HepG2 (cell line): ENCODE measurements around the gene NEMP2. TPM values are rescaled to one million over a fixed set of nuclear protein-coding genes. Genes with fewer than 3 reads are reported as not detected.

Experiments
- ATAC-seq: fragments of 200-7000 bp; cut with Tn5 transposase; 3 replicates; pipeline ENCODE4 v1.9.1; 2020; ENCODE audit warnings: mild to moderate bottlenecking, moderate library complexity
- BruUV-seq: library from RNA; stranded (reverse); fragments of 400-500 nt; replicated peaks from 2 replicates; lab custom pipeline; 2021; lab: Mats Ljungman, UMichigan
- CTCF ChIA-PET: fragments of 300-600 bp; formaldehyde crosslinking; extraction: SDS; loops from one replicate; lab custom pipeline; 2021; ENCODE audit warnings: low total read pairs, inconsistent platforms, low intra/inter-chr PET ratio; lab: Yijun Ruan, JAX
- POLR2A ChIA-PET: fragments of 350-600 bp; sonication (Branson Sonifier 250); formaldehyde crosslinking; loops from one replicate; lab custom pipeline; 2020; ENCODE audit warnings: antibody characterized with exemption, inconsistent platforms; lab: Yijun Ruan, JAX
- DNase-seq: peaks from one replicate; pipeline ENCODE4 v3.0.0-alpha.2; 2015; ENCODE audit warnings: low spot score
- FAIRE-seq: peaks from 3 replicates; lab custom pipeline; 2011; peaks lifted over from hg19 to GRCh38; lab: Jason Lieb, UNC
- H2AFZ ChIP-seq: one replicate; pipeline ENCODE4 v1.6.1; 2011; ENCODE audit warnings: low read length, inconsistent platforms
- H3K27ac ChIP-seq: fragments of 300-600 bp; 3 replicates; pipeline ENCODE4 v1.8.0; 2011; ENCODE audit warnings: mixed run types, mild to moderate bottlenecking, mixed read lengths, low read length, inconsistent platforms; ENCODE audit not compliant: insufficient read depth; ENCODE audit errors: extremely low read length
- H3K27me3 ChIP-seq, 2 experiments: fragments of 200-600 bp in 1 of 2; 2 replicates in 1 of 2; 3 replicates in 1 of 2; pipeline versions ENCODE4 v1.6.0 to v1.8.0; 2011; ENCODE audit warnings: low read length in 2 of 2, mild to moderate bottlenecking in 2 of 2, moderate library complexity in 2 of 2, inconsistent platforms in 1 of 2; ENCODE audit not compliant: insufficient read depth in 2 of 2, control insufficient read depth in 1 of 2
- H3K36me3 ChIP-seq, 2 experiments: fragments of 200-600 bp in 1 of 2; replicated peaks in 1 of 2; 2 replicates in 1 of 2; 3 replicates in 1 of 2; pipeline versions ENCODE4 v1.5.1 to v1.8.0; 2011; ENCODE audit warnings: low read length in 2 of 2, inconsistent platforms in 1 of 2; ENCODE audit not compliant: insufficient read depth in 2 of 2, control insufficient read depth in 1 of 2
- H3K4me1 ChIP-seq: 2 replicates; pipeline ENCODE4 v1.5.1; 2012; ENCODE audit warnings: low read length, inconsistent platforms; ENCODE audit not compliant: insufficient read depth
- H3K4me2 ChIP-seq: 2 replicates; pipeline ENCODE4 v1.6.0; 2011; ENCODE audit warnings: low read depth, low read length, inconsistent platforms
- H3K4me3 ChIP-seq, 3 experiments: fragments of 200-600 bp in 1 of 3; sonication (generic), shearing (Covaris generic) in 1 of 3; replicated peaks in 1 of 3; 2 replicates each; pipeline ENCODE4 v1.5.1; 2011 to 2016; ENCODE audit warnings: low read length in 3 of 3, inconsistent platforms in 2 of 3, low read depth in 2 of 3, mild to moderate bottlenecking in 2 of 3, control low read depth in 1 of 3, mixed read lengths in 1 of 3; ENCODE audit not compliant: insufficient read depth in 1 of 3
- H3K79me2 ChIP-seq: one replicate; pipeline ENCODE4 v1.6.1; 2011; ENCODE audit warnings: low read length, inconsistent platforms; ENCODE audit not compliant: insufficient read depth
- H3K9ac ChIP-seq: 2 replicates; pipeline ENCODE4 v1.6.0; 2011; ENCODE audit warnings: mild to moderate bottlenecking, low read depth, low read length, inconsistent platforms; ENCODE audit not compliant: insufficient read depth
- H3K9me3 ChIP-seq: 2 replicates; pipeline ENCODE4 v1.5.1; 2012; ENCODE audit warnings: mild to moderate bottlenecking, low read length
- H4K20me1 ChIP-seq: 2 replicates; pipeline ENCODE4 v1.6.0; 2011; ENCODE audit warnings: inconsistent platforms, mild to moderate bottlenecking, low read length, moderate library complexity; ENCODE audit not compliant: insufficient read depth
- EED ChIP-seq: sonication (generic); formaldehyde crosslinking; IDR thresholded peaks from 2 replicates; pipeline ENCODE4 v1.5.0; 2020; ENCODE audit warnings: mild to moderate bottlenecking, missing genetic modification reagents
- FIP1L1 ChIP-seq: fragments of 200-400 bp; formaldehyde crosslinking; IDR thresholded peaks from 2 replicates; pipeline ENCODE4 v1.6.1; 2018; ENCODE audit warnings: low read depth, mild to moderate bottlenecking, low read length, moderate library complexity, borderline replicate concordance; ENCODE audit not compliant: insufficient read depth
- FOXA3 ChIP-seq: IDR thresholded peaks from 2 replicates; pipeline ENCODE4 v1.6.1; 2016; ENCODE audit warnings: missing genetic modification reagents, missing compliant biosample characterization
- GPN1 ChIP-seq: sonication (generic); formaldehyde crosslinking; IDR thresholded peaks from 2 replicates; pipeline ENCODE4 v1.5.1; 2020; ENCODE audit warnings: missing genetic modification reagents, borderline replicate concordance
- KDM1A ChIP-seq: IDR thresholded peaks from 2 replicates; pipeline ENCODE4 v1.6.1; 2016; ENCODE audit warnings: missing compliant biosample characterization
- KLF9 ChIP-seq: IDR thresholded peaks from 2 replicates; pipeline ENCODE4 v1.6.1; 2016; ENCODE audit warnings: low read depth
- MED1 ChIP-seq: sonication (generic); formaldehyde crosslinking; IDR thresholded peaks from 2 replicates; pipeline ENCODE4 v1.4.0; 2020; ENCODE audit warnings: missing genetic modification reagents
- NR2F6 ChIP-seq, 2 experiments: IDR thresholded peaks; 2 replicates each; pipeline ENCODE4 v1.6.1; 2016; ENCODE audit warnings: antibody characterized with exemption in 1 of 2, mild to moderate bottlenecking in 1 of 2
- PAXIP1 ChIP-seq: sonication (generic); formaldehyde crosslinking; conservative IDR thresholded peaks from 2 replicates; pipeline ENCODE4 v1.4.0; 2020; ENCODE audit warnings: mild to moderate bottlenecking, missing genetic modification reagents, moderate library complexity
- RAD21 ChIP-seq: fragments of 450-650 bp; formaldehyde crosslinking; IDR thresholded peaks from 2 replicates; pipeline ENCODE4 v1.5.0; 2020; ENCODE audit warnings: mild to moderate bottlenecking
- RARA ChIP-seq: IDR thresholded peaks from 2 replicates; pipeline ENCODE4 v1.6.1; 2016; ENCODE audit warnings: missing genetic modification reagents, missing compliant biosample characterization
- TOPORS ChIP-seq: sonication (generic); formaldehyde crosslinking; IDR thresholded peaks from 2 replicates; pipeline ENCODE4 v1.8.0; 2023; ENCODE audit warnings: mild to moderate bottlenecking, missing genetic modification reagents
- ZBTB20 ChIP-seq: sonication (generic); formaldehyde crosslinking; IDR thresholded peaks from 2 replicates; pipeline ENCODE4 v1.8.1; 2023; ENCODE audit warnings: missing genetic modification reagents, low read depth, mild to moderate bottlenecking, borderline replicate concordance
- ZMYM3 ChIP-seq: sonication (generic); formaldehyde crosslinking; IDR thresholded peaks from 2 replicates; pipeline ENCODE4 v1.5.1; 2020; ENCODE audit warnings: mild to moderate bottlenecking, missing genetic modification reagents
- ZNF230 ChIP-seq: sonication (generic); formaldehyde crosslinking; IDR thresholded peaks from 2 replicates; pipeline ENCODE4 v1.4.0; 2020; ENCODE audit warnings: mild to moderate bottlenecking, missing genetic modification reagents
- ZNF510 ChIP-seq: sonication (generic); formaldehyde crosslinking; IDR thresholded peaks from 2 replicates; pipeline ENCODE4 v1.4.0; 2020; ENCODE audit warnings: low read depth, mild to moderate bottlenecking, missing genetic modification reagents
- ZNF564 ChIP-seq: sonication (generic); formaldehyde crosslinking; IDR thresholded peaks from 2 replicates; pipeline ENCODE4 v1.8.1; 2023; ENCODE audit warnings: mild to moderate bottlenecking, missing genetic modification reagents
- WGBS: methylation state at CpG from one replicate; pipeline ENCODE4 v1.1.6; 2017; ENCODE audit warnings: low lambda C conversion rate; 5-methylcytosine and 5-hydroxymethylcytosine counted together
- in situ Hi-C: cut with HindIII; loops from 2 replicates; pipeline ENCODE4 v1.10.0; 2017; ENCODE audit warnings: low pct_unique_long_range_greater_than_20kb; ENCODE audit not compliant: extremely low pct_ligation_motif_present
- intact Hi-C: fragments of 100-400 bp; cut with micrococcal nuclease; formaldehyde crosslinking; loops from one replicate; pipeline ENCODE4 v1.10.0; 2022; ENCODE audit not compliant: unreplicated experiment
- polyA plus RNA-seq, 8 experiments: library from polyadenylated mRNA; depleted of rRNA in 3 of 8; stranded (reverse) in 7 of 8; unstranded in 1 of 8; fragments of >200 nt; fragmentation: Illumina TruSeq in 4 of 8; extraction: Trizol in 4 of 8; gene quantifications; 2 replicates each; pipeline versions ENCODE4 v1.2.1 to v1.2.3, GENCODE V29; 2011 to 2016; ENCODE audit warnings: low read depth in 4 of 8, missing spikeins in 1 of 8, mixed read lengths in 1 of 8; ENCODE audit not compliant: insufficient read depth in 1 of 8
- total RNA-seq, 5 experiments: library from RNA; depleted of rRNA; stranded (reverse); fragments of >200 nt; fragmentation: Illumina TruSeq; extraction: Trizol; gene quantifications; 2 replicates each; pipeline ENCODE4 v1.2.3, GENCODE V29; 2016; ENCODE audit warnings: low read depth in 1 of 5

Gene NEMP2
- total and polyA plus RNA-seq, 2 of the 13 experiments (the other 11 are each of a cell fraction or from before 2014, with no cell fraction given) = 2.4 to 9.8 TPM

DNA sequence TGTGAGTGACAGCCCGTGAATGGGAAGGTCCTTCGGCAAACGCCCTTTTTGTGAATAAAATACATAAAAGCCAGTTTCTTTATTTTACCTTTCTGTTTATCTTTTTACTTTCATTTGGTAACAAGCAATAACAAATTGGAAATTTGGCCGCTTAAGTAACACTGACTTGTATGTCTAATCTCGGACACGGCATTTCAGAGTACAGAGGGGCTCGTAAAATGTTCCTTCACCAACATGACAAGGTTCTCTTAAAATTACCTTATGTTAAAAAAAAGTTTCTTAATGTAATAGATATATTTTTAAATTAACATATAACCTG is 558 bp upstream of the NEMP2 start:
- ChIA-PET POLR2A (interaction anchor here (1.9 to 2.2 kb wide), 4 partner anchors 12 to 216 kb away, joined by 7 to 11 read pairs (median 9); partner anchors contain the start of genes HIBCH and NAB1), CTCF (no interaction called here)
- peaks cover 6% of the 10 kb centered on the region for H3K79me2 ChIP-seq
- H3K36me3 ChIP-seq = no peaks in the 10 kb centered on the region
- TSS peak; percentile 82 for BruUV-seq
- H3K27ac ChIP-seq = peak overlapping the region; percentile 91
- H3K4me1 ChIP-seq = peaks cover 44% of the 10 kb centered on the region
- WGBS = 5% methylated on average over 7 of the region's 7 CpGs
- peak overlapping the region; percentile 77 to 90 (median 85) for H3K4me3 ChIP-seq
- H3K9ac ChIP-seq = peak overlapping the region; percentile 88
- in situ Hi-C loops (no loop called here), intact Hi-C loops (loop anchor here (2.0 to 10.0 kb wide), 2 partner anchors 114 to 270 kb away; partner anchors contain the start of gene NAB1)
- no peaks in the 10 kb centered on the region for H3K27me3 ChIP-seq
- H4K20me1 ChIP-seq = no peaks in the 10 kb centered on the region
- no peak for ATAC-seq
- no peak for TF ChIP-seq ZBTB20 (CRISPR knock-in tag)
- TF ChIP-seq ZNF510 (CRISPR knock-in tag) = peak; percentile 17; the same call in 1 of the 2 replicates
- no peak for TF ChIP-seq EED (CRISPR knock-in tag)
- peak; percentile 6; the same call in 1 of the 2 replicates for TF ChIP-seq NR2F6 (IDR thresholded peaks at IDR 0.05)
- no peak for TF ChIP-seq NR2F6 (CRISPR knock-in tag; IDR thresholded peaks at IDR 0.05)
- TF ChIP-seq GPN1 (CRISPR knock-in tag) = no peak
- no peak for TF ChIP-seq ZNF230 (CRISPR knock-in tag)
- TF ChIP-seq KLF9 (CRISPR knock-in tag) = 0 out of 2 replicates have a peak, but pooled peaks have one; percentile 10
- no peak for DNase-seq
- peaks cover 27% of the 10 kb centered on the region for H3K9me3 ChIP-seq
- no peak for FAIRE-seq
- H2AFZ ChIP-seq = peak overlapping the region; percentile 59
- H3K4me2 ChIP-seq = peak overlapping the region; percentile 94

GRCh38 chr2:190533968-190534309 is 583 bp downstream of the NEMP2 start:
- FAIRE-seq (peak; percentile 18), ATAC-seq (peak; percentile 52), DNase-seq (peak; percentile 79)
- peak overlapping the region; percentile 94 for H3K4me2 ChIP-seq
- H3K27me3 ChIP-seq = no peaks in the 10 kb centered on the region
- peaks cover 56% of the 10 kb centered on the region for H3K4me1 ChIP-seq
- H3K27ac ChIP-seq = peak overlapping the region; percentile 91
- H3K36me3 ChIP-seq = no peaks in the 10 kb centered on the region
- H3K9ac ChIP-seq = peak overlapping the region; percentile 88
- peaks cover 17% of the 10 kb centered on the region for H3K9me3 ChIP-seq
- in situ Hi-C loops (no loop called here), intact Hi-C loops (loop anchor here (2.0 to 10.0 kb wide), 2 partner anchors 115 to 271 kb away; partner anchors contain the start of gene NAB1)
- WGBS = under 1% methylated on average over 13 of the region's 13 CpGs
- ChIA-PET CTCF (no interaction called here), POLR2A (interaction anchor here (0.6 to 2.2 kb wide), 12 partner anchors 11 to 353 kb away, joined by 3 to 11 read pairs (median 4); partner anchors contain the start of genes HIBCH and NAB1)
- BruUV-seq = no TSS peak
- peaks cover 6% of the 10 kb centered on the region for H3K79me2 ChIP-seq
- H2AFZ ChIP-seq = peak overlapping the region; percentile 92
- H4K20me1 ChIP-seq = no peaks in the 10 kb centered on the region
- H3K4me3 ChIP-seq = peak overlapping the region; percentile 77 to 90 (median 85)
- TF ChIP-seq TOPORS (CRISPR knock-in tag) (0 out of 2 replicates have a peak, but pooled peaks have one; percentile 9), FOXA3 (CRISPR knock-in tag) (peak; percentile 59), MED1 (CRISPR knock-in tag) (peak; percentile 14; the same call in 1 of the 2 replicates), RAD21 (CRISPR knock-in tag) (no peak), PAXIP1 (peak; percentile 60; the same call in 1 of the 2 replicates), ZNF564 (CRISPR knock-in tag) (peak; percentile 35; the same call in 1 of the 2 replicates), KDM1A (CRISPR knock-in tag) (peak; percentile 81), ZMYM3 (peak; percentile 99), FIP1L1 (0 out of 2 replicates have a peak, but pooled peaks have one; percentile 13), RARA (0 out of 2 replicates have a peak, but pooled peaks have one; percentile 31)
